GM18909 (cell line): Measurements from ENCODE around the gene WDR70.
"Not testable (repeated sequence)": the region's sequence is repeated elsewhere in the genome, so short reads cannot be mapped to it uniquely, and the experiment has no call there.

Experiments used
- ATAC-seq: cut with Tn5 transposase; IDR thresholded peaks from one replicate; pipeline ENCODE4 v1.9.1; 2021; ENCODE audit warnings: mild to moderate bottlenecking; ENCODE audit not compliant: unreplicated experiment, poor library complexity

The WDR70 gene

DNA sequence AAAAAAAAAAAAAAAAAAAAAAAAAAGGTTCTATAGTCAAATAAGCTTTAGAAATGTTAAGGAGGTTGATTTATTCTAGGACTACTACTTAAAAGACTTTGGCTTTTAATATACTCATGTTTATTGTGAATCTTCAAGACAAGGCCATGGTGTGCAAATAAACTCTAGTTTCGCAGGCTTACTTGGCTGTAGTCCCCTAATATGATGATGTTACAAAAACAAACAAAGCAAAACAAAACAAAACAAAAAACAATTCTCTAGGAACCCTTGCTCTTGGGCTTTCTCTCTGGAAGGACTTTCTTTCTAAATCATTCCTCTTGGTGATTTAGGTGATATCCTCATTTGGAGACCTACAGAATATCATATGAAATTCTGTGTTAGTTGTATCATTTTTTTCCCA is 288.7 kb downstream of the WDR70 start:
- no peak for ATAC-seq

DNA sequence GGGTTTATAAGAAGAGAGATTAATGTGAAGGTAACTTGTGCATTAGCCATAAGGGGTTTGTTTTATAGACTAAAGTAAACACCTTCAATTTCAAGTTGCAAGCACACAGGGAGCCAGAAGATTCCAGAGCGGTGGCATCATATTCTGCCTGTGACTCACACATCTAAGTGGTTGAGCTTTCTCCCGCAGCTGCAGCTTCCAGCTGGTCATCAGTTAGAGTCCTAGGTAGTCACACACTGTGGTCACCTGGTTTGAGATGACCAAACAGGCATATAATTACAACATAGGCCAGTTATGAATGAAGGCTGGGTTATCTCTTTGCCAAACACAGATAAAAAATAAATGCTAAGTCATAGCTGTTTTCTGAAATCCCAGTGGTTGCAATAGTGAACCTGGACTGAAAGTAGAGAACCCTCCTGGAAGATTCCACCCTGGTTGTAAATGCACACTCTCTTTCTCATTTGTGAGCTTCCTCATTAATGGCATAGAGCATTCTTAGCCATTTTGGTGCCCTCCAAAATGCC is 289.5 kb downstream of the WDR70 start:
- no peak for ATAC-seq

DNA sequence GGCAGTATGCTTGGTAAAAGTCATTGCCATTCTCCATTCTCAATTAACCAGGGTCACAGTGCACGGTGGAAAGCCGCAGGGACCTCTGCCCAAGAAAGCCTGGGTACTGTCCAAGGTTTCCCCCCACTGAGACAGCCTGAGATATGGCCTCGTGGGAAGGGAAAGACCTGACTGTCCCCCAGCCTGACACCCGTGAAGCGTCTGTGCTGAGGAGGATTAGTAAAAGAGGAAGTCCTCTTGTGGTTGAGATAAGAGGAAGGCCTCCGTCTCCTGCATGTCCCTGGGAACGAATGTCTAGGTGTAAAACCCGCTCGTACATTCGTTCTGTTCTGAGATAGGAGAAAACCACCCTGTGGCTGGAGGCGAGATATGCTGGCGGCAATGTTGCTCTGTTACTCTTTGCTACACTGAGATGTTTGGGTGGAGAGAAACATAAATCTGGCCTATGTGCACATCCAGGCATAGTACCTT is 293.0 kb downstream of the WDR70 start:
- peak; percentile 74 for ATAC-seq

DNA sequence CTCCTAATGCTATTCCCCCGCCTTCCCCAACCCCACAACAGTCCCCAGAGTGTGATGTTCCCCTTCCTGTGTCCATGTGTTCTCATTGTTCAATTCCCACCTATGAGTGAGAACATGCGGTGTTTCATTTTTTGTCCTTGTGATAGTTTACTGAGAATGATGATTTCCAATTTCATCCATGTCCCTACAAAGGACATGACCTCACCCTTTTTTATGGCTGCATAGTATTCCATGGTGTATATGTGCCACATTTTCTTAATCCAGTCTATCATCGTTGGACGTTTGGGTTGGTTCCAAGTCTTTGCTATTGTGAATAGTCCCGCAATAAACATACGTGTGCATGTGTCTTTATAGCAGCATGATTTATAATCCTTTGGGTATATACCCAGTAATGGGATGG is 295.2 kb downstream of the WDR70 start:
- ATAC-seq = not testable (repeated sequence)

DNA sequence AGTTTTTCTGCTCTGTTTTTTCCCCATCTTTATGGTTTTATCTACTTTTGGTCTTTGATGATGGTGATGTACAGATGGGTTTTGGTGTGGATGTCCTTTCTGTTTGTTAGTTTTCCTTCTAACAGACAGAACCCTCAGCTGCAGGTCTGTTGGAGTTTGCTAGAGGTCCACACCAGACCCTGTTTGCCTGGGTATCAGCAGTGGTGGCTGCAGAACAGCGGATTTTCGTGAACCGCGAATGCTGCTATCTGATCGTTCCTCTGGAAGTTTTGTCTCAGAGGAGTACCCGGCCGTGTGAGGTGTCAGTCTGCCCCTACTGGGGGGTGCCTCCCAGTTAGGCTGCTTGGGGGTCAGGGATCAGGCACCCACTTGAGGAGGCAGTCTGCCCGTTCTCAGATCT is 300.2 kb downstream of the WDR70 start:
- ATAC-seq = not testable (repeated sequence)

DNA sequence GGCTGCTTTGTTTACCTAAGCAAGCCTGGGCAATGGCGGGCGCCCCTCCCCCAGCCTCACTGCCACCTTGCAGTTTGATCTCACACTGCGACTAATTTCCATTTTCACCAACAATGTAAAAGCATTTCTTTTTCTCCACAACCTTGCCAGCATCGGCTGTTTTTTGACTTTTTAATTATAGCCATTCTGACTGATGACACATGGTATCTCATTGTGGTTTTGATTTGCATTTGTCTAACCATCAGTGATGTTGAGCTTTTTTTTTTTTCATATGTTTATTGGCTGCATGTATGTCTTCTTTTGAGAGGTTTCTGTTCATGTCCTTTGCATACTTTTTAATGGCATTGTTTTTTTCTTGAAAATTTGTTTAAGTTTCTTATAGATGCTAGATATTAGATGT is 300.8 kb downstream of the WDR70 start:
- not testable (repeated sequence) for ATAC-seq

DNA sequence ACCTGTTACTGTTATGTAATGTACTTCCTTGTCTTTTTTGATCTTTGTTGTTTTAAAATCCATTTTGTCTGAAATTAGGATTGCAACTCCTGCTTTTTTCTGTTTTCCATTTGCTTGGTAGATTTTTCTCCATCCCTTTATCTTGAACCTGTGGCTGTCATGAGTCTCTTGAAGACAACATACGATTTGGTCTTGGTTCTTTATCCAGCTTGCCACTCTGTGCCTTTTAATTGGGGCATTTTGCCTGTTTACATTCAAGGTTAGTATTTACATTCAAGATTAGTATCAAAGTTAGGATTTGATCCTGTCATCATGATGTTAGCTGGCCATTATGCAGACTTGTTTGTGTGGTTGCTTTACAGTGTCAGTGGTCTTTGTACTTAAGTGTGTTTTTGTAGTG is 304.0 kb downstream of the WDR70 start:
- ATAC-seq = no peak

DNA sequence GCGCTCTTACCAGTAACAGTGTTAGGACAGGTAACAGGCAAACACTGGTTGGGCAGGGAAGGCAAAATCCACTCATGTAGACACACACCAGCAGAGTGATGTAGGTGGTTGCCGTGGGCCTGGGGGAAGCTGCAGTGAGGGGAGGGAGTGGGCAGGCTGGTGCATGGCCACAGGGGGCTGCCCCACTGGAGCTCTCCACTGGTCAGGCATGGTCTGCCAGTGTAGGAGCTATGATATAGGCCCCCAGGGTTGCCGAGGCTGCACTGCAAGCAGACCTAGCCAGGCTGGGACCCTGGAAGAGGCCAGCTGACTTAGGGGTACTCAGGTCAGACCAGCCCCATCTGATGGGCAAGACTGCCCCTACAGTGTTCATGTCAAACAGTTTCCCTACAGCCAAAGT is 306.1 kb downstream of the WDR70 start:
- ATAC-seq = no peak

DNA sequence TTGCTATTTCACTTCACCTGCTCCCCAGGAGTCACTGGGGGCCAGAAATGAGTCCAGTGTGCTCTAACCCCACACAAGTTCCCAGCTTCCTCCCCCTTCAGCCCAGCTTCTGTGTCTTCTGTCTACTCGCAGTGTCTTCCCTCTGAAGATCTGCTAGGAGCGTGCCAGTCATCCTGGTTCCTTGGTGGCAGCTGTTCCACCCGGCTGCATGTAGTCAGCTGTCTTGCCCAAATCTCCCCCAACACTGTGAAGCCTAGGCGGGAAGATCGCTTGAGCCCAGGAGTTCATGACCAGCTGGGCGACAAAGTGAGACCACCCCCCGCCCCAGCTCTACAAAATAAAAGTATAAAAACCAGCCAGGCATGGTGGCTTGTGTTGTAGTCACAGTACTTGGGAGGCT is 306.7 kb downstream of the WDR70 start:
- no peak for ATAC-seq

DNA sequence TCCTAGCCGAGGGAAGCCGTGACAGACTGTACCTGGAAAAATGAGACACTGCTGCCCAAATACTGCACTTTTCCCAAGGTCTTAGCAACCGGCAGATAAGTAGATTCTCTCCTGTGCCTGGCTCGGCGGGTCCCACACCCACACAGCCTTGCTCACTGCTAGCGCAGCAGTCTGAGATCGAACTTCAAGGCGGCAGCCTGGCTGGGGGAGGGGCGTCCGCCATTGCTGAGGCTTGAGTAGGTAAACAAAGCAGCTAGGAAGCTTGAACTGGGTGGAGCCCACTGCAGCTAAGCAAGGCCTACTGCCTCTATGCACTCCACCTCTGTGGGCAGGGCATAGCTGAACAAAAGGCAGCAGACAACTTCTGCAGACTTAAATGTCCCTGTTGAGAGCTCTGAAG is 309.8 kb downstream of the WDR70 start:
- not testable (repeated sequence) for ATAC-seq

DNA sequence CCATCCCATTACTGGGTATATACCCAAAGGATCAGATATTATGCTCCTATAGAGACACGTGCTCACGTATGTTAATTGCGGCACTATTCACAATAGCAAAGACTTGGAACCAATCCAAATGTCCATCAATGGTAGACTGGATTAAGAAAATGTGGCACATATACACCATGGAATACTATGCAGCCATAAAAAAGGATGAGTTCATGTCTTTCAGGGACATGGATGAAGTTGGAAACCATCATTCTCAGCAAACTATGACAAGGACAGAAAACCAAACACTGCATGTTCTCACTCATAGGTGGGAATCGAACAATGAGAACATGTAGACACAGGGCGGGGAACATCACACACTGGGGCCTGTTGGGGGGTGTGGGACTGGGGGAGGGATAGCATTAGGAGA is 315.2 kb downstream of the WDR70 start:
- ATAC-seq = not testable (repeated sequence)

DNA sequence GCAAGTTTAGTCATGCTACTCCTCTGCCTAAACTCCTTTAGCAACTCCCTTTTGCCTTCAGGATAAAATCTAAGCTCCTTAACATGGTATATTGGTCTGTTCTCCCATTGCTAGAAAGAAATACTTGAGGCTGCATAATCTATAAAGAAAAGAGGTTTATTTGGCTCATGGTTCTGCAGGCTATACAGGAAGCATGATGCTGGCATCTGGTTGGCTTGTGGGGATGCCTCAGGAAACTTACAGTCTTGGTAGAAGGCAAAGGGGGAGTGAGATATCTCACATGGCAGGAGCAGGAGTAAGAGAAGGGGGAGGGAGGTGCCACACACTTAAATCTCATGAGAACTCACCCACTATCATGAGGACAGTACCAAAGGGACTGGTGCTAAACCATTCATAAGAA is 315.7 kb downstream of the WDR70 start:
- ATAC-seq = no peak

DNA sequence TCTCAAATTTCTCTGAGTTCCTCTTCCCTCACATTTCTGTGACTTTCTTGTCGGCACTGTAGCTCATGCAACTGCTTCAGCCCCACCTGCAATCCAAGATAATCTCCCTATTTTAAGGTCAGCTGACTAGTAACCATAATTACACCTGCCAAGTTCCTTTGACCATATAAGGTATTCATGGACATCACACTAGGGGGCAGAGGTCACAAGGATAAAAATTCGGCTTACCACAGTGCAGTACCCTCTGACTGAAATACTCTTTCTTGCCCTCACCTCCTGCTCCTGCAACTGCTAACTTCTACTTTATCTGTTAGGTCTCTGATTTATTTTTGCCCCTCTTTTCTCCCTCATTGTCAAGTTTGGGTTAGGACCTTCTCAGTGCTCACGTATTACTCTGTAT is 316.5 kb downstream of the WDR70 start:
- no peak for ATAC-seq

DNA sequence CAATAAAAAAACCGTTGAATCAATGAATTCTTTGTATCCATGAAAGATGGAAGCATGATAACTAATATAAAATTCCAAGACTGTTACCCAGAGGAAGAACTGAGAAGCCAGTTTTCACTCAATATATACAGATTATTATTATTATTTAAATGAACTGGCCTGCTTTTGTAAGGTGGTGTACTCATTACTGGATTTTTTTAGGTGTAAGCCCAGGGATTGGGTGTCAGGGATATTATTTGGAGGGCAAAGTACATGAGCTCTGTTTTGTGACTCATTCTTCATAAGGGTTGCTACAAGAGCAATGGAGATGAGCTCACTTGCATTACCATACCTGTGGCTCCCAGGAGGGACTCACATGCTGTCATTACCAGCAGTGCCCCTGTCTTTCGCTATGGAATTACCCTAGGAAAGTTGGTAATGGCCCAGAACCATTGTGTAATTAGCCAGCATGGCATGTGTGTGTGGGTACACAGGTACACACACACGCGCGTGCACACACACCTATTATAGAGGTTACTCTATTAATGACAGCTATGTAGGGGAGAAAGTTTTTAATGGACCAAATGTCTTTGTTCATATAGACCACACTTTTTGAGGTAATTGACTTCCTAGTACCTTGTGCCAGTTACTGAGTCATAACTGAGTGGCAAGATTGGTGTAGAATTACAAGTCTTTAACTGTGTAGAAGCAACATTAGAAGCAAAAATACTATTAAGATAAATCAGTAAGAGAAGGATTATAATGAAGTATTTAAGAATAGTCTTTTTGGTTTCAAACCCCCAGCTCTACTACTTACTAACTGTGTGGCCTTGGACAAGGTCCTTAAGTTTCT is 317.3 kb downstream of the WDR70 start:
- ATAC-seq = no peak

DNA sequence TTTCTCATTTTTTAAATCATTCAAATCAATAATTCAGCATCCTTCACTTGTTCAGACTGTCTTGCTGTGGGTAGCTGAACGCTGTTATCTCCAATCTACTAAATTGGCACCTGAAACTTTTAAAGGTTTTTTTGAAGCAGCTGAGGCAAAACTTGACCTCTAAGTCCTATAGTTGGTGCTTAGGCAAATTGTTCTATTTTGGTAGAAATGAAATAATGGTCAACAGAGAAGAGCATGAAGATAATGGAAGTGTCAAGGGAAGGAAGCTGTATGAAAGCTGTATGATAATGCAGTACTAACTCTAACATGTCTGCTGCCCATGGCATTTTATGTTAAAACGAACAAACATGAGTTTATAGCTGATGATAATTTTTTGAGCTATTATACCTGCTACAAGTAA is 322.8 kb downstream of the WDR70 start:
- no peak for ATAC-seq

DNA sequence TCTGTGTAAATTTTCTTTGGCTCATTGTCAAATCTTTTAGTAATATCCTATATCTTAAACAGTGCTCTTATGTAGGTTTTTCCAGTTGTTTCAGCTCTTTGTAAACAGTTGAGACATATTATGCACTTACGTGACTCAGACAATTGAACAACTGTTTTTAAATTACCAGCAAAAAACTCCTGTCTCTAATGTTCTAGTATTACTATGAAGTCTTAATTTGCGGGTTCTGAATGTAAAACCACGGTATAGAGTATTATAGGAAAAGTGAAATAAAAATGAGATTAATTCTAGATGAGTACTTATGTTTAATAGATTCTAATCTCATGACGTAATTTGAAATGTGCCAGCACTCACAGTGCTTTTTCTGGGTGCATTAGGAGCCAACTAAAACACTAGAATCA is 324.7 kb downstream of the WDR70 start:
- ATAC-seq = no peak

DNA sequence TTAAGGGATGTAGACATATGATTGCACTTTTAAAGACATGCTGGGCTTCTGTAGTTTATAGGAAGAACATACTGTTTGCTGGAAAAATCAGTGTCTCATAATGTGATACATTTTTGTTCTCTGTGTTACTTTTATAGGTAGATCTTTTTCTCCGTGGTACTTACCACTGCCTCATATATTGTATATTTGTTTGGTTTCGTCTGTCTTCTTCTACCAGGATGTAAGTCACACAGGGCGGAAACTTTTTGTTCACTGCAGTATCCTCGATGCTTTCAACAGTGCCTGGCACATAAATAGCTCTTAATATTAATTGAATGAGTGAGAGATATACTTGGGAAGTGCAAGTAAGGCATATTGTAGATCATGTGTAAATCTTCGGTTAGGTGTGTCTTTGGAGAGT is 325.3 kb downstream of the WDR70 start:
- no peak for ATAC-seq

DNA sequence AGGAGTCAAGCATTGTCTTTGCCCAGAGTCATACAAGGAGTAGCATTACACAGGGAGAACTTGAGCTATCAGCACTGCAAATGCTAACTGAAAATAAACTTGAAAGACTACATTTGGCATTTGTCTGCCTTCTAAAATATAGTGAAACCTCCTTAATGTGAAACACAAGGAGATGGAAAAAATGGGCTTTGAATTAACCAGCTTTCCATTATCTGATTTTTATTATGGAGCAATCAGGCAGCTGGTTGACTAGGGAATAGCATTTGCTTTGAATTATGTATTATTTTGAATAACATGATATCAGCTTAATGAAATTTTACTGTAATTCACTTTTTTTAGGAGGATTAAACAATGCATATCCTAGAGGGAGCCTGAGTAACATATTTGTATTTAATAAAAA is 329.9 kb downstream of the WDR70 start:
- no peak for ATAC-seq

DNA sequence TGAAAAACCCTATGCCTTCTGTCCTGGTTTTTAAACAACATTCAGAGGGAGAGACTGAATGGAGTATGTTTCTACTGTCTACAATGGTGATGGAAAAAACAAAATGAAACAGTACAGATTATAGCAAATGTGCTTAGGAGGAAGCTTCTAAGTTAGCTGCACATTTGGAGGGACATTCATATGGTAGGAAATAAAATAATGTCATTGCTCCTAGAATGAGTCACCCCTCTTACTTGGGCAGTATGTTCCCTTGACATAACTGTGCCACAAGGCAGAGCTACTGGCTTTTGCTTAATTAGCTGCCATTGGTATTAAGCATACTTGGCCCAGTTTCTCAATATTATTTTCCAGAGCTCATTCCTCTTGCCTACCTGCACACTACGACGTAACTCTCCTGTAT is 331.8 kb downstream of the WDR70 start:
- no peak for ATAC-seq

DNA sequence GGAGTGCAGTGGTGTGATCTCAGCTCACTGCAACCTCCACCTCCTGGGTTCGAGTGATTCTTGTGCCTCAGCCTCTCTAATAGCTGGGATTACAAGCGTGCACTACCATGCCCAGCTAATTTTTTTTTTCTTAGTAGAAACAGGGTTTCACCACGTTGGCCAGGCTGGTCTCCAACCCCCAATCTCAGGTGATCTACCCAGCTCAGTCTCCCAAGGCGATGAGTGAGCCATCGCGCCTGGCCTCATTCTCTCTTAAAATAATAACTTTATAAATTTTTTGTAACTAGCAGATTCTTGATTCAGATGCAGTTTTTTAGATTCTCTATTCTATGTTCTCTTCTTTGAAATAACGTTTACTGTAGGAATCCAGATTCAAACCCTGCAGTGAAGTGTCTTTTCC is 333.6 kb downstream of the WDR70 start:
- no peak for ATAC-seq

DNA sequence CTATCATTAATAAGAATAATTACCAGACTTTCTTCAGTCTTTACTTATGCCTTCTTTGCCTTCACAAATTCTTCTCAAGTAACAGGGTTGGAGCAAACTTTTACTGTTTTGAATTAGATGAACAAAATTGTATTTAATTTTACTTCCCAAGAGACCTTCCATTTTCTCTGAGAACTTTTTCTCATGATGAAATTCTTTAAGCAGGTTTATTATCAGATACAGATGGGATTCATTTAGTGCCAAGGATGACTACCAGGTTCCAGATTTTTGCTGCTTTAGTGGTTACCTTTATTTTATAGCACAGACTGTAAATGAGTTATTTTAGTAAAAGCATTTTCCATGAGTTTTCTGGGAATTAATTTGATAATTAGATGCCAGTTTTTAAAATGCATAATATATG is 335.6 kb downstream of the WDR70 start:
- no peak for ATAC-seq

DNA sequence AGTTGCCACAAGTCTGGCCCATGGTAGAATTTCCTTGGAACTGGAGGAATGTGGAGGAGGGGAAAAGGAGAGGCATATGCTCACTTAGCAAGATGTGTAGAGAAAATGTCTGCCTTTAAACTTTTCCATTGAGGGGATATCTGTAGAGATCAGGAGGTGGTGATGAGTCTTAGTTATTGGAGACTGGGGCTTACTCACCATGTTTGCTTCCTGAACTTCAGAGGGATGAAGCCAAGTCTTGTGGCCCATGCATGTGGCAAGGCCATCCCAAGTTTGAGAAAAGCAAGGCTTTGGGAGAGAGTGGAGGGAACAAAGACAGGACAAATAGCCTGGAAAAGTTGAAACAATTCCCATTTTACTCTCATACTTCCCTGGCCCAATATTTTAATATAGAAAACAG is 336.2 kb downstream of the WDR70 start:
- ATAC-seq = no peak
